ENCODE measurements around the gene PCGF5. TPM values are rescaled to one million over a fixed set of nuclear protein-coding genes. Genes with fewer than 3 reads are reported as not detected.
A peak's percentile ranks its signal among the peaks of the same experiment; 100 is the strongest.

Gene PCGF5
- total RNA-seq, 1 experiment from 2014 or later = 17.3 TPM

GRCh38 chr10:91312382-91312733, 91.9 kb downstream of the PCGF5 start:
- no peak overlapping the region for H3K4me3 ChIP-seq (ENCODE audit: low read depth, low read length, poor library complexity, severe bottlenecking)
- no TSS peak for BruUV-seq (replicated peaks)
- H3K27ac ChIP-seq (ENCODE audit: low read depth, low read length, poor library complexity, severe bottlenecking) = no peak overlapping the region
- no peaks in the 10 kb centered on the region for H3K4me1 ChIP-seq (ENCODE audit: insufficient read depth, low read length, poor library complexity, severe bottlenecking)
- peaks cover 7% of the 10 kb centered on the region for H3K27me3 ChIP-seq (replicated peaks; ENCODE audit: insufficient read depth, low read depth, low read length, poor library complexity)
- TF ChIP-seq EZH2 (IDR thresholded peaks at IDR 0.05; ENCODE audit: borderline replicate concordance, low read depth, low read length, poor library complexity, severe bottlenecking) (no peak), CTCF (conservative IDR thresholded peaks at IDR 0.05; ENCODE audit: low read depth, low read length) (no peak)
- no peaks in the 10 kb centered on the region for H3K9me3 ChIP-seq (ENCODE audit: low read depth, low read length, poor library complexity, severe bottlenecking)
- intact Hi-C loops (cut with micrococcal nuclease; ENCODE audit: unreplicated experiment) = no loop called here
- no peaks in the 10 kb centered on the region for H3K36me3 ChIP-seq (ENCODE audit: insufficient read depth, low read length, poor library complexity, severe bottlenecking)
- ChIA-PET CTCF (no interaction called here), POLR2A (ENCODE audit: low non-redundant PET) (interaction anchor here (0.8 kb wide), 1 partner anchor 108 kb away, joined by 3 read pairs; no protein-coding TSS in a partner anchor)
- no peak for DNase-seq (ENCODE audit: low spot score)

- no peaks in the 10 kb centered on the region for H3K27me3 ChIP-seq (replicated peaks; ENCODE audit: insufficient read depth, low read depth, low read length, poor library complexity)
- no peaks in the 10 kb centered on the region for H3K36me3 ChIP-seq (ENCODE audit: insufficient read depth, low read length, poor library complexity, severe bottlenecking)
- H3K27ac ChIP-seq (ENCODE audit: low read depth, low read length, poor library complexity, severe bottlenecking) = no peak overlapping the region
- CTCF ChIA-PET = no interaction called here
- H3K4me3 ChIP-seq (ENCODE audit: low read depth, low read length, poor library complexity, severe bottlenecking) = no peak overlapping the region
- intact Hi-C loops (cut with micrococcal nuclease; ENCODE audit: unreplicated experiment) = no loop called here
- DNase-seq (ENCODE audit: low spot score) = peak; percentile 29
- H3K4me1 ChIP-seq (ENCODE audit: insufficient read depth, low read length, poor library complexity, severe bottlenecking) = no peaks in the 10 kb centered on the region
- POLR2A ChIA-PET (ENCODE audit: low non-redundant PET) = no interaction called here
- no peaks in the 10 kb centered on the region for H3K9me3 ChIP-seq (ENCODE audit: low read depth, low read length, poor library complexity, severe bottlenecking)
- TF ChIP-seq CTCF (conservative IDR thresholded peaks at IDR 0.05; ENCODE audit: low read depth, low read length) = no peak
- no TSS peak for BruUV-seq (replicated peaks)
These were observed 93.5 kb downstream of the PCGF5 start for GRCh38 chr10:91313796-91314485.

GRCh38 chr10:91316486-91316885, 96.0 kb downstream of the PCGF5 start:
- POLR2A ChIA-PET (ENCODE audit: low non-redundant PET) = interaction anchor here (0.6 kb wide), 1 partner anchor 18 kb away, joined by 3 read pairs; no protein-coding TSS in a partner anchor
- no peak for TF ChIP-seq CTCF (conservative IDR thresholded peaks at IDR 0.05; ENCODE audit: low read depth, low read length)

More at GRCh38 chr10:91316486-91316885, 96.0 kb downstream of the PCGF5 start:
- DNase-seq (ENCODE audit: low spot score) = no peak
- H3K27me3 ChIP-seq (replicated peaks; ENCODE audit: insufficient read depth, low read depth, low read length, poor library complexity) = no peaks in the 10 kb centered on the region
- no peak overlapping the region for H3K27ac ChIP-seq (ENCODE audit: low read depth, low read length, poor library complexity, severe bottlenecking)
- no TSS peak for BruUV-seq (replicated peaks)
- CTCF ChIA-PET = no interaction called here
- H3K4me3 ChIP-seq (ENCODE audit: low read depth, low read length, poor library complexity, severe bottlenecking) = no peak overlapping the region
- H3K36me3 ChIP-seq (ENCODE audit: insufficient read depth, low read length, poor library complexity, severe bottlenecking) = no peaks in the 10 kb centered on the region
- no peaks in the 10 kb centered on the region for H3K4me1 ChIP-seq (ENCODE audit: insufficient read depth, low read length, poor library complexity, severe bottlenecking)
- intact Hi-C loops (cut with micrococcal nuclease; ENCODE audit: unreplicated experiment) = no loop called here
- H3K9me3 ChIP-seq (ENCODE audit: low read depth, low read length, poor library complexity, severe bottlenecking) = no peaks in the 10 kb centered on the region

Data from A673 (cell line).